Keratinocyte (primary cell): ENCODE measurements around the gene ZNF862. TPM values are rescaled to one million over a fixed set of nuclear protein-coding genes. Genes with fewer than 3 reads are reported as not detected.

ENCODE experiments used
- DNase-seq: peaks from one replicate; pipeline ENCODE4 v3.0.0-alpha.2; 2011; ENCODE audit warnings: low read depth, missing footprints, low spot score
- FAIRE-seq: peaks from 2 replicates; lab custom pipeline; 2011; peaks lifted over from hg19 to GRCh38; lab: Jason Lieb, UNC
- H2AFZ ChIP-seq: 2 replicates; pipeline ENCODE4 v1.6.0; 2012; ENCODE audit warnings: low read length, control low read depth, inconsistent platforms; ENCODE audit not compliant: control insufficient read depth
- H3K27ac ChIP-seq: 2 replicates; pipeline ENCODE4 v1.5.1; 2011; ENCODE audit warnings: low read length; ENCODE audit not compliant: control insufficient read depth, insufficient read depth
- H3K27me3 ChIP-seq: 3 replicates; pipeline ENCODE4 v1.6.0; 2011; ENCODE audit warnings: low read length; ENCODE audit not compliant: control insufficient read depth, insufficient read depth; ENCODE audit errors: extremely low read depth
- H3K36me3 ChIP-seq, 2 experiments: 2 replicates in 1 of 2; 3 replicates in 1 of 2; pipeline ENCODE4 v1.5.1; 2011; ENCODE audit warnings: low read length in 2 of 2, mild to moderate bottlenecking in 1 of 2; ENCODE audit not compliant: control insufficient read depth in 2 of 2, insufficient read depth in 2 of 2; ENCODE audit errors: extremely low read depth in 1 of 2
- H3K4me1 ChIP-seq: 3 replicates; pipeline ENCODE4 v1.5.1; 2011; ENCODE audit warnings: low read length; ENCODE audit not compliant: control insufficient read depth, insufficient read depth; ENCODE audit errors: extremely low read depth
- H3K4me2 ChIP-seq: 3 replicates; pipeline ENCODE4 v1.6.0; 2011; ENCODE audit warnings: low read depth, low read length; ENCODE audit not compliant: control insufficient read depth, insufficient read depth; ENCODE audit errors: extremely low read depth
- H3K4me3 ChIP-seq, 3 experiments: fragments of 200-600 bp in 1 of 3; sonication (generic) in 1 of 3; 2 replicates in 2 of 3; 3 replicates in 1 of 3; pipeline ENCODE4 v1.5.1; 2011 to 2016; ENCODE audit warnings: low read length in 3 of 3, mild to moderate bottlenecking in 3 of 3, control low read depth in 2 of 3, inconsistent platforms in 1 of 3, low read depth in 1 of 3, mixed read lengths in 1 of 3, mixed run types in 1 of 3, moderate library complexity in 1 of 3; ENCODE audit not compliant: control insufficient read depth in 2 of 3, insufficient read depth in 2 of 3; ENCODE audit errors: extremely low read depth in 1 of 3
- H3K79me2 ChIP-seq: 2 replicates; pipeline ENCODE4 v1.6.0; 2012; ENCODE audit warnings: low read length; ENCODE audit not compliant: control insufficient read depth, insufficient read depth
- H3K9ac ChIP-seq: 3 replicates; pipeline ENCODE4 v1.6.0; 2011; ENCODE audit warnings: low read length; ENCODE audit not compliant: control insufficient read depth, insufficient read depth; ENCODE audit errors: extremely low read depth
- H3K9me1 ChIP-seq: 3 replicates; pipeline ENCODE4 v1.6.0; 2011; ENCODE audit warnings: low read length; ENCODE audit not compliant: control insufficient read depth, insufficient read depth; ENCODE audit errors: extremely low read depth
- H3K9me3 ChIP-seq: 2 replicates; pipeline ENCODE4 v1.5.1; 2012; ENCODE audit warnings: low read depth, low read length; ENCODE audit not compliant: control insufficient read depth
- H4K20me1 ChIP-seq: 3 replicates; pipeline ENCODE4 v1.6.0; 2011; ENCODE audit warnings: low read length; ENCODE audit not compliant: control insufficient read depth, insufficient read depth; ENCODE audit errors: extremely low read depth
- EZH2 ChIP-seq: IDR thresholded peaks from one replicate; pipeline ENCODE4 v1.6.1; 2012; ENCODE audit warnings: inconsistent platforms, mild to moderate bottlenecking, low read length, moderate library complexity
- dilution Hi-C: fragments of 300-500 bp; cut with MboI; formaldehyde crosslinking; loops from one replicate; pipeline ENCODE4 v1.7.0; 2020; ENCODE audit warnings: low sequenced_read_pairs; ENCODE audit not compliant: extremely low pct_ligation_motif_present
- polyA plus RNA-seq, 5 experiments: library from polyadenylated mRNA; depleted of rRNA in 3 of 5; stranded (reverse) in 3 of 5; stranded (forward) in 1 of 5; unstranded in 1 of 5; fragments of >200 nt; gene quantifications; 1 replicate in 1 of 5; 2 replicates in 3 of 5; 3 replicates in 1 of 5; pipeline versions ENCODE4 v1.2.1 to v1.2.3, GENCODE V29; 2011 to 2012; ENCODE audit warnings: missing spikeins in 2 of 5, low read depth in 1 of 5, low replicate concordance in 1 of 5
- TF ChIP-seq, protein P1 (sequence below), 3 experiments: IDR thresholded peaks in 1 of 3; conservative IDR thresholded peaks in 1 of 3; optimal IDR thresholded peaks in 1 of 3; 2 replicates in 2 of 3; 3 replicates in 1 of 3; pipeline versions ENCODE3 to v1.5.1; 2011; ENCODE audit warnings: low read length in 3 of 3, mild to moderate bottlenecking in 3 of 3, moderate library complexity in 2 of 3, control low read depth in 1 of 3, inconsistent platforms in 1 of 3; ENCODE audit not compliant: insufficient read depth in 2 of 3; ENCODE audit errors: extremely low read depth in 1 of 3

The ZNF862 gene
- polyA plus RNA-seq, 1 donor (not counting 4 experiments of a cell fraction or from before 2014, with no cell fraction given), result 10.1 TPM

- Histone ChIP-seq H3K79me2 (no peaks in the 10 kb centered on the region), H4K20me1 (no peaks in the 10 kb centered on the region), H3K27ac (no peak overlapping the region), H3K4me3 (no peak overlapping the region), H2AFZ (no peak overlapping the region), H3K4me1 (no peaks in the 10 kb centered on the region), H3K36me3 (no peaks in the 10 kb centered on the region), H3K9me1 (no peaks in the 10 kb centered on the region), H3K9me3 (no peaks in the 10 kb centered on the region), H3K27me3 (no peaks in the 10 kb centered on the region), H3K9ac (no peak overlapping the region), H3K4me2 (no peak overlapping the region)
- TF ChIP-seq, protein P1, sequence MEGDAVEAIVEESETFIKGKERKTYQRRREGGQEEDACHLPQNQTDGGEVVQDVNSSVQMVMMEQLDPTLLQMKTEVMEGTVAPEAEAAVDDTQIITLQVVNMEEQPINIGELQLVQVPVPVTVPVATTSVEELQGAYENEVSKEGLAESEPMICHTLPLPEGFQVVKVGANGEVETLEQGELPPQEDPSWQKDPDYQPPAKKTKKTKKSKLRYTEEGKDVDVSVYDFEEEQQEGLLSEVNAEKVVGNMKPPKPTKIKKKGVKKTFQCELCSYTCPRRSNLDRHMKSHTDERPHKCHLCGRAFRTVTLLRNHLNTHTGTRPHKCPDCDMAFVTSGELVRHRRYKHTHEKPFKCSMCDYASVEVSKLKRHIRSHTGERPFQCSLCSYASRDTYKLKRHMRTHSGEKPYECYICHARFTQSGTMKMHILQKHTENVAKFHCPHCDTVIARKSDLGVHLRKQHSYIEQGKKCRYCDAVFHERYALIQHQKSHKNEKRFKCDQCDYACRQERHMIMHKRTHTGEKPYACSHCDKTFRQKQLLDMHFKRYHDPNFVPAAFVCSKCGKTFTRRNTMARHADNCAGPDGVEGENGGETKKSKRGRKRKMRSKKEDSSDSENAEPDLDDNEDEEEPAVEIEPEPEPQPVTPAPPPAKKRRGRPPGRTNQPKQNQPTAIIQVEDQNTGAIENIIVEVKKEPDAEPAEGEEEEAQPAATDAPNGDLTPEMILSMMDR (optimal IDR thresholded peaks at IDR 0.05 in 1 of 3, IDR thresholded peaks at IDR 0.05 in 1 of 3, conservative IDR thresholded peaks at IDR 0.05 in 1 of 3; ENCODE audit: extremely low read depth in 1 of 3, insufficient read depth in 2 of 3, low read length in 3 of 3), result no peak
- no peak for TF ChIP-seq EZH2
- FAIRE-seq (no peak), DNase-seq (no peak)
- dilution Hi-C loops, result no loop called here
Observed at GRCh38 chr7:149879766-149880637, 41.8 kb downstream of the ZNF862 start.

DNA sequence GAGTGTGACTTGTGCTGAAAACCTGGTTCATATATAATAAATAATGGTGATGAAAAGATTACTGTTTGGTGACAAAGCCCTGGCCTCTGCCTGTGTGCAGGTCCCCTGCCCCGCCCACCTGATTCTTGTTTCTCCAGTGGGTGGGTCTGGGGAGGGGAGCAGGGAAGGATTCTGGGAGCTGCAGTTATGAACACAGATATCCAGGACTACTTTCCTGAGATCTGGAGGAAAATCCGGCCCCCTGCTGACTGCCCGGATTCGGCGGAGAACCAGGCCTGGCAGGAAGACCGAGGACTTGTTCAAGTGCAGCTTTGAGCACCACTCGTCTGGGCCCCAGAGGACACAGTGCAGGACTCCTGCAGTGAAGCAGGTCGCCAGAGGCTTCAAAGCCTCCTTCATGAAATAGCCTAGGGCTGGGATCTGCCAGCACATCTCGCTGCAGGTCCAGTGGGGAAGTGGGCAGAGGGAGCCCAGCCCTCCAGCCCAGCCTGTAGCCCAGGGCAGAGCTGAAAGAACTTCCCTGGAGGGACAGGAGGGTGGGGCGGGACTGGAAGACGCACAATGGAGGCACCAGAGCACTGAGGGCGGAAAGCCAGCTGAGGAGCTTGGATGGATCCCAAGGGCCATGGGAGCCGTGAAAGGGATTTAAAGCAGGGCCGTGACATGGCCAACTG is 42.6 kb downstream of the ZNF862 start:
- DNase-seq, result no peak
- dilution Hi-C loops, result no loop called here
- Histone ChIP-seq H3K4me3 (no peak overlapping the region), H3K27me3 (no peaks in the 10 kb centered on the region), H3K36me3 (no peaks in the 10 kb centered on the region), H3K4me2 (no peak overlapping the region), H3K9ac (no peak overlapping the region), H3K9me1 (no peaks in the 10 kb centered on the region), H4K20me1 (no peaks in the 10 kb centered on the region), H3K4me1 (no peaks in the 10 kb centered on the region), H3K27ac (no peak overlapping the region), H2AFZ (no peak overlapping the region), H3K79me2 (no peaks in the 10 kb centered on the region), H3K9me3 (no peaks in the 10 kb centered on the region)
- no peak for FAIRE-seq
- no peak for TF ChIP-seq EZH2
- TF ChIP-seq, protein P1 (optimal IDR thresholded peaks at IDR 0.05 in 1 of 3, IDR thresholded peaks at IDR 0.05 in 1 of 3, conservative IDR thresholded peaks at IDR 0.05 in 1 of 3; ENCODE audit: extremely low read depth in 1 of 3, insufficient read depth in 2 of 3, low read length in 3 of 3), result no peak
